VCaP (cell line): Measurements from ENCODE around the gene CHST11.

ENCODE experiments used
- H3K27ac ChIP-seq: fragments of 450-650 bp; 2 replicates; pipeline ENCODE4 v1.5.1; 2017
- TF ChIP-seq, protein P1 (sequence below): fragments of 450-650 bp; conservative IDR thresholded peaks from 2 replicates; pipeline ENCODE4 v1.5.1; 2017; ENCODE audit warnings: mild to moderate bottlenecking, moderate library complexity

The CHST11 gene

GRCh38 chr12:104670439-104671408 lies 214.0 kb downstream of the CHST11 start:
- no peak overlapping the region for H3K27ac ChIP-seq
- TF ChIP-seq, protein P1, sequence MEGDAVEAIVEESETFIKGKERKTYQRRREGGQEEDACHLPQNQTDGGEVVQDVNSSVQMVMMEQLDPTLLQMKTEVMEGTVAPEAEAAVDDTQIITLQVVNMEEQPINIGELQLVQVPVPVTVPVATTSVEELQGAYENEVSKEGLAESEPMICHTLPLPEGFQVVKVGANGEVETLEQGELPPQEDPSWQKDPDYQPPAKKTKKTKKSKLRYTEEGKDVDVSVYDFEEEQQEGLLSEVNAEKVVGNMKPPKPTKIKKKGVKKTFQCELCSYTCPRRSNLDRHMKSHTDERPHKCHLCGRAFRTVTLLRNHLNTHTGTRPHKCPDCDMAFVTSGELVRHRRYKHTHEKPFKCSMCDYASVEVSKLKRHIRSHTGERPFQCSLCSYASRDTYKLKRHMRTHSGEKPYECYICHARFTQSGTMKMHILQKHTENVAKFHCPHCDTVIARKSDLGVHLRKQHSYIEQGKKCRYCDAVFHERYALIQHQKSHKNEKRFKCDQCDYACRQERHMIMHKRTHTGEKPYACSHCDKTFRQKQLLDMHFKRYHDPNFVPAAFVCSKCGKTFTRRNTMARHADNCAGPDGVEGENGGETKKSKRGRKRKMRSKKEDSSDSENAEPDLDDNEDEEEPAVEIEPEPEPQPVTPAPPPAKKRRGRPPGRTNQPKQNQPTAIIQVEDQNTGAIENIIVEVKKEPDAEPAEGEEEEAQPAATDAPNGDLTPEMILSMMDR: no peak

DNA sequence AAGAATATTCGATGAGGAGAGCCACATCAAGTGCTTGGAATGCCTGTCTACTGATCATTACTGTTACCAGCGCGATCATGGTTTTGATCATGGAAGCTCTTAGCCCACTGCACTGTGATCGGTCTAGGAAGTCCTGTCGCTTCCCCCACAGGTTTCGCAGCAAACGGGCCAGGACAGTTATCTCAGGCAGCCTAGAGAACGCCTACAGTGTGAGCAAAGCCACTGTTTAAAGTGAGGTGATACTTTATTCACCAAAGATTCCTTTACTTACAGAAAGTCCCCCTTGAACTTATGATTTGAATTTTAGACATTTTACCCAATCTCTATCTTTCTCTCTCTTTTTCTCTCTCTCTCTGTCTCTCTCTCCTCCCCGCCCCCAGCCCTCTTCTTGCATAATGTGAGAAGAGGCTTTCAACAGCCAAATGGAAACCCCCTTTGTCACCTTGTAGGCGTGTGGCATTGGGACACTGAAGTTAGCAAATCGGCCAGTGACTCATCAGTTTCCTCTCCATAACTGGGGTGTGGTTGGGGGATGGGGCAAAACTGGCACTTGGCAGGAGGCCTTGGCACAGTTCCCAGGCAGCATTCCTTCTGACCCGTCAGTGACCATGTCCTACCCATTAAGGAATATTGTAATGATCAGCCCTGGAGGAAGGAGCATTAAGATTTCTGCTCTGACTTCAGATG lies 214.8 kb downstream of the CHST11 start:
- TF ChIP-seq, protein P1: no peak
- H3K27ac ChIP-seq: no peak overlapping the region

GRCh38 chr12:104672096-104672445 lies 215.3 kb downstream of the CHST11 start:
- TF ChIP-seq, protein P1: no peak
- no peak overlapping the region for H3K27ac ChIP-seq

DNA sequence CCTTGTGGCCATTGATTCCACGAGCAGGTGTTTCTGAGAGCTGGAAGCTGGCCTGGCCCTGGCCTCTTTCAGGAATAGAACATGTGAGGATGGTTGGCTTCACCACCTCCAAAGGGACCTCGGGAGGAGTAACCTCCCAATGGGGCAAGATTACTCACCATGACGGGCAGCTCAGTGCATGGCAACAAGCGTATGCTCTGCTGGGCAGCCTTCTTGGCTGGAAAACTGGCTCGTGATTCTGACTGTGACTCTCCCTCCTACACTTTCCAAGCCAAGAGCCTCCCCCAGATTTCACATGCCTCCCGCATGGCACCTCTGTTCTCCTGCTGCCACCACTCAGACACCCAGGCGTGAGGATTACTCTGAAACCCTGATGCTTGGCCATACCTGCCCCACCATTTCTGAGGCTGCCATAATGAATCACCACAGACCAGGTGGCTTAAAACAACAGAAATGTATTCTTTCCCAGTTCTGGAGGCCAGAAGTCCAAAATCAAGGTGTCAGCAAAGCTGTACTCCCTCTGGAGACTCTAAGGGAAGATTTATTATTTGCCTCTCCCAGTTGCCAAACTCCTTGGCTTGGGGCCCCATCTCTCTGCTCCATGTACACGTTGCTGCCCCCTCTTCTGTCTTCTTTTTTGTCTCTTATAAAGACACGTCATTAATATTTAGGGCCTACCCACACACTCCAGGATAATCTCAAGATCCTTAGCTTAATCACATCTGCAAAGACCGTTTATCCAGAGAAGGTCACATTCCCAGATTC lies 215.9 kb downstream of the CHST11 start:
- TF ChIP-seq, protein P1: no peak

GRCh38 chr12:104673294-104673693 lies 216.5 kb downstream of the CHST11 start:
- TF ChIP-seq, protein P1: no peak
- no peak overlapping the region for H3K27ac ChIP-seq

More for the DNA sequence above, 215.9 kb downstream of the CHST11 start:
- no peak overlapping the region for H3K27ac ChIP-seq

- H3K27ac ChIP-seq: no peak overlapping the region
- TF ChIP-seq, protein P1: no peak
These were observed 217.1 kb downstream of the CHST11 start for GRCh38 chr12:104673696-104674482.
